Activated CD8-positive, alpha-beta memory T cell treated with anti-CD3 and anti-CD28 coated beads for 1 hour (primary cell): Measurements from ENCODE around the gene HMHB1.

Source experiments
- DNase-seq, 2 donors: peaks; one replicate each; pipeline ENCODE4 v3.0.0-alpha.2; 2020; ENCODE audit warnings: low read depth in 1 of 2; ENCODE audit errors: extremely low read depth in 1 of 2

The HMHB1 gene

DNA sequence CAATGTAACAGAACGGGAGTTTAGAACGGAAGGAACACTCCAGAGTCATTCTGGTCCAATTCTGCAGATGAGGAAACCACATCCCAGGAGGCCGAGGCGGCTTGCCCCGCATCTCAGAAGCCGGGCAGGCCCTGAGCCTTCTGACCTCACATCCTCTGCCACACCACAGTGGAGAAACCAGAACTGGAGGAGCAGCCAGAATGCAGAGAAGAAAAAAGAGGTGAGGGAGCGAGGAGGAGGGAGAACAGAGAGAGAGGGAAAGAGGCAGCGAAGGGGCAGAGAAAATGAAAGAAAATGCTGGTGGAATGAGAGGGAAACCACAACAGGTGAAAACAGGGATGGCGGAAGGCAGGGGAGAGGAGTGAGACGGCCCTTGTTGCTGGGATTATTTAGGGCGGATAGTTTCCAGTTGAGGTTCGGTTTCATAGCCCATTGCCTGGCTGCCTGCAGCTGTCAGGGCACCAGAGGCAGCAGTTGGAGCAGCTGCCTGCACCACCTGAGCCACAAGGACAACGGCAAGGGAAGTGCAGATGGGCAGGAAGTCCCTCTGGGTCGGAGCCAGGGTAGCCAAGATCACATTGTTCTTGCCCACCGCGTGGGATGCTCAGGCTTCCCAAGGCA, at the start of gene HMHB1:
HMHB1 (plus strand) TSS at position 77 of the 621 bp plus-strand sequence.
- DNase-seq, result no peak

- no peak for DNase-seq
Measured at GRCh38 chr5:143762636-143763220, 49.2 kb upstream of the HMHB1 start.

DNA sequence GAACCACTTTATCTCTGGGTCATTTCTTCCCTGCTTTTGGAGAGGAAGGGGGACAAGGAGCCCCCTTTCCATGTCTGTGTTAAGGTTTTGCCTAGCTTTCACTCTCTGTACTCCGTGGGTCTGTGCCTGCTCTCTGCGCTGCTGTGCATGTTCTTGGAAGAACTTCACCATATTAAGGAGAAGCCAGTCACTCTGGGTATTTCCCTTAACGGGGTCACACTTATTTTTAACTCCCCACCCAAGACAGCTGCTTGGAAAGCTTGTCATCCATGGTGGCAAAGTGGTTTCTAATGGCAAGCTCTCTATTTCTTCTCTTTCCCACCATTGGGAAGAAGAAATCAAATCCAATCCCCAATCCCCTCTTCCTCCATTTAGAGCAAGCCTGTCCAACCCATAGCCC, 44.8 kb upstream of the HMHB1 start:
- no peak for DNase-seq

DNA sequence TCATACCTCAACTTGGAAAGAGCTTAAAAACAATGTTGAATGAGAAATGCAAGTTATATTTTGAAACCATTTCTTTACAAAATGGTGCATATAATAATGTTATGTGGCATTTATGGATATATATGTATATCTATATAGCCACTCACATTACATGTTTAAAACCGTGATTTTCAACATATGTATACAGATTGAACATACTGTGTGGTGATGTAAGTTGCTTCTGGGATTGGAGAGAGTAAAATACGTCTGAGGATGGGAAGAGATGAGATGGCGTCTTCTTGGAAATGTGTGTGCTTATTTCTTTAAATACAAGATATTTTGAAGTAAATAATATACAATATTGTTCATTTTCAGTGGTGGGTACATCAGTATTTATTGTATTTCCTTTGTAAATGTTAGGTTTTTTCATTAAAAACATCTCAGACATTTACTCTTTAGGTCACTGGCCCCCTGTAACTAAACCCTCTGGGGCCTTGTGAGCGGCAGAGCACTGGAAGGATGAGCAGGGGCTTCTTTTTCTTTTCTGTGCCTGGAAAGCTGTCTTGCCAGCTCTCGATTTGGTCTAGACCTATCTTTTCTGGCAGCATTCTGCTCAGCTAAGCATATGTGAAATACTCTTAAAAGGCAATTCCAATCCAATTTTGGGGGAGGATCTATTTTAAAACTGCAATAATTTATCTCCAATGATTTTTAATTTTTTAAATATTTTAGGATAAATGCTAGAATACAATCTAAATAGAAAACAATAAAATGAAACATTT, 42.8 kb upstream of the HMHB1 start:
- DNase-seq, result no peak

DNA sequence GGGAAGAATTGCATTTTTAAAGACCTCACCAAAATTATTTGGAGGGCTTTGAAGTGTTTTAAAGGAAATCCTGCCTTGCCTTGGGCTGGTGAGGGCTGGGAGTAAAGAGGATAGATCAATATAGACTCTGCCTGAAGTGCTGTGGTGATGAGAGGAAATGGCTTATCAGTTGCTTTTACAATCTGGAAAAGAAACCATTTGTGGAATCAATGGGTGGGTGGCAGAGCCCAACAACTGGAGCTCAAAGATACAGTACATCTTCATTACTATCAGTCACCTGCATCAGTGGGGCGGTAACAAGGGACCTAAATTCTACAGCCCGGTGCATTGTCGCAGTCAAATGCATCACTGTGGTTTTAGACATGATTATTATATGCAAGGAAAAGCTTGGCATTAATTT, 41.5 kb upstream of the HMHB1 start:
- no peak for DNase-seq

DNA sequence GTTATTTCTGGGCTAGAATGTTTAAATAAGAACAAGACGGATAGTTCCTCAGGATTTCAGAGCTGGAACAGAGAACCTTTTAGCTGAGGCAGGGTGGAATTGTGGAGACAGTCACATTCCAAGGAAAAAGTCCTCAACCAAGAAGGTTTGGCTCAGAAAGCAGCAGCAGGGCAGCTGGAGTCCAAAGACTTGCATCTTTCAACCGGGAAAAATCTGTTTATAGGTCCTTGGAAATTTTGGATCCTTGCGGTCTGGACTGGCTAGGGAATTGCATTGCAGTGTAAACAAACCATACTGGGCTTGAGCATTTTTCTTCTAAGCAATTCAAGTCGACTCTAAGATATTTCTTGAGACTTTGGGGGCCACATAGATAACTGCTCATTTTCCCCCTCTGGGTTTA, 40.8 kb upstream of the HMHB1 start:
- DNase-seq, result no peak

DNA sequence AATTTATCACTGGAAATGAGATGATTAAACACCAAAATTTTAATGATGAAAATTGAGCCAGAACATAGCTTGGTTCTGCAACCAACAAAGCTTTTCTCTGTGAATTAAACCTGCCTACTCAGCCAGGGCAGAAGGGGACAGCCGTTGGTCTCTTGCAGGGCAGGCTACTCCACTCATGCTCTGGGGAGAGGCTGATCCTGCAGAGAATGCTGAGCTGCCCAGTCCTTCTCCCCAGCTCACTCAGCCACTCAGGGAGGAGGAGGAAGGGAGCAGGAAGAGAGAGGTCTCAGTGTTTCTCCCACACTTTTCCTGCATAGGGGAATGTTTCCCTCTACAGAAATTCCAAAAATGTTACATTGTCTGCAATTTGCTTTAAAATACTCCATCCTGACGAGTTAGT, 40.4 kb upstream of the HMHB1 start:
- no peak for DNase-seq

DNA sequence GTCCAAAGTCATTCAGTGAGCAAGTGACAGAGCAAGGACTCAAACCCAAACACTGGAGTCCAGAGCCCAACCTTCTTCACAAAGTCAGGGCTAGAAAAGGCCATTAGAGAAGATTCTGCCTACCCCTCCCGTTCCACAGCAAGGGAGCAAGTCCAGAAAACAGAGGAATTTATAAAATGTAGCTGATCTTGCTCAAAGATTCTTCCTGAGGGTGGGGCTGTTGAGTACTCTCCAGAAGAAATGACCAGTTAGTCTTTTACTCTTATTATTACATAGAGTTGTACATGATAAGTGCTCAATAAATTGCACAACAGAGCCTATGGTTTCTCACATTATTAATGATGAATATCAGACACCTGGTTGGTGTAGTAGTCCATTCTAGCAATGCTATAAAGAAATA, 39.3 kb upstream of the HMHB1 start:
- no peak for DNase-seq

- DNase-seq, result no peak
Measured at GRCh38 chr5:143775258-143775657, 36.7 kb upstream of the HMHB1 start.

- no peak for DNase-seq
Measured at GRCh38 chr5:143776951-143777350, 35.0 kb upstream of the HMHB1 start.

DNA sequence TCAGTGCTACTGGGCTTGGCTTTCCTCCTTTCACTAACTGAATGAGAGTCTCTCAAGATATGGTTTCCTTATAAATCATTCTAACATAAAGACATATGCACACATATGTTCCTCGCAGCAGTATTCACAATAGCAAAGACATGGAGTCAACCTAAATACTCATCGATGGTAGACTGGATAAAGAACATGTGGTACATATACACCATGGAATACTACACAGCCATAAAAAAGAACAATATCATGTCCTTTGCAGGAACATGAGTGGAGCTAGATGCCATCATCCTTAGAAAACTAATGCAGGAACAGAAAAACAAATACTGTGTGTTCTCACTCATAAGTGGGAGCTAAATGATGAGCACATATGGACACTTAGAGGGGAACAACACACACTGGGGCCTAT, 32.5 kb upstream of the HMHB1 start:
- DNase-seq, result no peak

- DNase-seq, result no peak
Measured at GRCh38 chr5:143781993-143782520, 29.9 kb upstream of the HMHB1 start.

DNA sequence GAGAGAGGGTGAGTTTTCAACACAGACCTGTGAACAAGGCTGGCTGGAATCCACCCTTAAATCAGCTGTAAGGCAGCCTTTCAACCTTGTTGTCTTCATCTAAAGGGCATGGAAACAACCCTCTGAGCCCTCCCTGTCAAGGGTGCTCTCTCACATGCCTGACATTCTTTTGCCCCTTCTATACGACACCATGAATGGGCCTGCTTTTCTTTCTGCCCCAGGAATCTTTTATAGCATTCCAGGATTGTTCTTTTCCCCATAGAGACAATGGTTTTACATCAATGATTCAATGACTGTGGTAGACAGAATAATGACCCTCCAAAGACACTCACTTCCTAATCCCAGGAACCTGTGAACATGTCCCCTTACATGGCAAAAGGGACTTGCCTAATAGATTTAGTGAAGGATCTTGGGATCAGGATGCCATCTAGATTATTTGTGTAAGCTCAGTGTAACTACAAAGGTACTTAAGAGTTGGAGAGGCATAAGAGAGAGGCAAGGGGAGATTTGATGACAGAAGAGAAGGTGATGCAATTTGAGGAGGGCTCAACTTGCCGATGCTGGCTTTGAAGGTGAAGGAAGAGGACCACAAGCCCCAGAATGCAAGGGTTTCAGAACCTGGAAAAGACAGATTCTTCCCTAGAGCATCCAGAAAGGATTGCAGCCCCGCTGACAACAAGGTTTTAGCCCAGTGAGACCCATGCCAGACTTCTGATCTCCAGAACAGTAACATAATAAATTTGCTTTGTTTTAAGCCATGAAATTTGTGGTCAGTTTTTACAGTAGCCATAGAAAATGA, 29.2 kb upstream of the HMHB1 start:
- no peak for DNase-seq

DNA sequence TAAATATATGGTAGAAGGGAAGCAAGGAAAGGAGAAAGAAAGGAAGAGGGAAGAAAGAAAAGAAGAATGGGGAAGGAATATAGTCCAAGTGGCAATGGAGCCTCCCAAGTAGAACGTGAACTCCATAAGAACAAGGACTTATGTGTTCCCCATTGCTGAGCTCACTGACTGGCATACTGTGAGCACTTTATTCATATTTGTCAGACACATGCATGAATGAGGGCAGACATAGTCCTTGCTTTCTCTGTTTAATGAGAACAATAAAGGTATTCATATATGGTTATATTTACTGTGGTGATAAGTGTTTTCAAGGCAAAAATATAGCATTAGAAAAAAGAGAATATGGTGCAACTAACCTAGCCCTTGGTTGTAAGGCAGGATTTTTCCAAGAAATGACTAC, 23.6 kb upstream of the HMHB1 start:
- no peak for DNase-seq

DNA sequence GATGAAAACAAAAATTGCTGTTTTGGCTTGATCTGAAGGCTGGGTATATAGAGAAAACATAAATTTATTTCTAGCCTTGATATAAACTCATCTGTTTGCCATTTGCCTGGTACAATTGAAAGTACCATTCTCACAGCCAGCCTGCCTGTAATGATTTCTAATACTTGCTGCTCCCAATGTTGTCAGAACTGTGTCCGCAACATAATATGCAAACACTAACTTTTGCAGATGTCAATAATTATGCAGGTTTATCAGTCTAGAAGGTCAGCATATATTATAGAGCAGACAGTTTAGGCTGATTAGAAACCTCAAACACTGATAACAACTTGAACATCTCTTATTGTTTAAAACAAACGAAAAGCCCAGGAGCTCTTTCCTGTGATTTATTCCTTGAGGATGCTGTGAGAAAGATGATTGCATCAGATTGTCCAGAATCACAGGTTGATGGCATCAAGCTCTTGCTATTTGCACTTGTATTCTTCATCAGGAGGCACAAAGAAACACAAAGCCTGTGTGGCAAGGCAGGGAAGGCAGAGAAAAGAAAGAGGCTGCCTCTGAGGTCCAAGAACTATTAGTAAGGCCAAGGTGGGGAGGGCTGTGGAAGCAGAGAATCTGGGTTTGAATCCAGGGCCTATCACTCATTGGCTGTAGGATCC, 21.4 kb upstream of the HMHB1 start:
- no peak for DNase-seq

DNA sequence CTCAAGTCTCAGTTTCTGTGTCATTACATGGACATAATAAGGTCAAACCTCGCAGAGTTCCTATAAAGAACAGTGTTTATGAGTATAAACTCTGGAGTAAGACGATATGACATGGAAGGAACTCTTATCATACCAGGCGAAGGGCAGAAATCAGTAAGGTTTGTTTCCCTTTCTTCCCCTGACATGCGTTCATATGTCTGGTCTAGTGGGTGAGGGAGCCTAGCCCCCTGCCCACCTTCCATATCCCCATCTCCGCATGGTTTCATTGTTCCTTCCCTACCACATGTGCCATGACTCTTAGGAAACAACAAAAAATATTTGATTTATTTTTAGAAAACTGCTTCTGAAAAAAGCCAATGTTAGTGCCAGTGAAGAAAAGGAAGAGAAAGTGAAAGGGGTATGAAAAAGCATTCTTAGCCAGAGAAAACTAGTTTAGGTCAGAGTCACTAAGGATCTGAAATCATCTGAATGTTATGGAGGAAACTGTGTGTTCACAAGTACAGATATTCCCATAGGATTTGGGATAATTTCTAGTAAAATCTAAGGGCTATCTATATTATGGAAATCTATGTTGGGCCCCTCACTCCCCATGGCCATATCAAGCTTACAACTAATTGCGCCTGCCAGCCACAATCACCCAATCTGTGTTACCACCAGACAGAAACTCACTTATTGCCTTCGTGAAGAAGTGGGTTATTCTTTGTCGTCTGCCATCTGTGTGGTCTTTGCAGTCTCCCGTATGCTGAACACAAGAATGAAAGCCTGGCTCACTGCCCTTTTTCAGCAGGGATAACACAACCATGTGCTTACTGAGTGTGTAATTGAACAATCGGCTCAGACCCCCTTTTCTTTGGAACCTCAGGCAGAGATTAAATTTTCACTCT, 19.9 kb upstream of the HMHB1 start:
- no peak for DNase-seq

GRCh38 chr5:143793249-143793648, 18.7 kb upstream of the HMHB1 start:
- DNase-seq, result no peak

- DNase-seq, result no peak
Measured at GRCh38 chr5:143796125-143796524, 15.8 kb upstream of the HMHB1 start.

- DNase-seq, result no peak
Measured at GRCh38 chr5:143796753-143797152, 15.2 kb upstream of the HMHB1 start.

GRCh38 chr5:143800715-143801114, 11.2 kb upstream of the HMHB1 start:
- DNase-seq, result no peak
